A549 (cell line): ENCODE data around the gene NGEF.

Experiments used
- CHD4 ChIP-seq: fragments of 200-600 bp; sonication (generic); IDR thresholded peaks from 2 replicates; pipeline ENCODE4 v1.6.1; 2016; ENCODE audit warnings: antibody characterized with exemption, mild to moderate bottlenecking, borderline replicate concordance
- TF ChIP-seq, protein P1 (sequence below): fragments of >200 bp; sonication (Bioruptor Twin); formaldehyde crosslinking; IDR thresholded peaks from 3 replicates; pipeline ENCODE4 v1.5.1; 2016

- TF ChIP-seq CHD4: no peak
- TF ChIP-seq, protein P1, sequence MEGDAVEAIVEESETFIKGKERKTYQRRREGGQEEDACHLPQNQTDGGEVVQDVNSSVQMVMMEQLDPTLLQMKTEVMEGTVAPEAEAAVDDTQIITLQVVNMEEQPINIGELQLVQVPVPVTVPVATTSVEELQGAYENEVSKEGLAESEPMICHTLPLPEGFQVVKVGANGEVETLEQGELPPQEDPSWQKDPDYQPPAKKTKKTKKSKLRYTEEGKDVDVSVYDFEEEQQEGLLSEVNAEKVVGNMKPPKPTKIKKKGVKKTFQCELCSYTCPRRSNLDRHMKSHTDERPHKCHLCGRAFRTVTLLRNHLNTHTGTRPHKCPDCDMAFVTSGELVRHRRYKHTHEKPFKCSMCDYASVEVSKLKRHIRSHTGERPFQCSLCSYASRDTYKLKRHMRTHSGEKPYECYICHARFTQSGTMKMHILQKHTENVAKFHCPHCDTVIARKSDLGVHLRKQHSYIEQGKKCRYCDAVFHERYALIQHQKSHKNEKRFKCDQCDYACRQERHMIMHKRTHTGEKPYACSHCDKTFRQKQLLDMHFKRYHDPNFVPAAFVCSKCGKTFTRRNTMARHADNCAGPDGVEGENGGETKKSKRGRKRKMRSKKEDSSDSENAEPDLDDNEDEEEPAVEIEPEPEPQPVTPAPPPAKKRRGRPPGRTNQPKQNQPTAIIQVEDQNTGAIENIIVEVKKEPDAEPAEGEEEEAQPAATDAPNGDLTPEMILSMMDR: no peak
Measured at GRCh38 chr2:232942831-232943230, 70.2 kb downstream of the NGEF start.
